Tibial nerve (tissue), 4 donors: ENCODE results near the gene CCRL2. TPM values are rescaled to one million over a fixed set of nuclear protein-coding genes. Genes with fewer than 3 reads are reported as not detected.
"Not testable (repeated sequence)": the region's sequence is repeated elsewhere in the genome, so short reads cannot be mapped to it uniquely, and the experiment has no call there.

Source experiments
- DNase-seq, 2 donors: peaks; one replicate each; pipeline ENCODE4 v3.0.0-alpha.2; 2019; ENCODE audit warnings: low spot score in 2 of 2
- H3K27ac ChIP-seq, 4 donors: fragments of 200-600 bp; sonication (generic) in 3 of 4; one replicate each; pipeline ENCODE4 v1.5.1; 2017 to 2019; ENCODE audit warnings: mild to moderate bottlenecking in 1 of 4
- H3K27me3 ChIP-seq, 2 donors: fragments of 200-600 bp; sonication (generic) in 1 of 2; one replicate each; pipeline versions ENCODE4 v1.5.1 to v1.6.0; 2017 to 2019
- H3K36me3 ChIP-seq, 3 donors: fragments of 200-600 bp; sonication (generic); one replicate each; pipeline ENCODE4 v1.5.1; 2018 to 2019
- H3K4me1 ChIP-seq, 4 donors: fragments of 200-600 bp; sonication (generic) in 3 of 4; one replicate each; pipeline ENCODE4 v1.5.1; 2017 to 2019
- H3K4me3 ChIP-seq, 4 donors: fragments of 200-600 bp; sonication (generic) in 3 of 4; one replicate each; pipeline ENCODE4 v1.5.1; 2017 to 2019; ENCODE audit warnings: mild to moderate bottlenecking in 1 of 4, moderate library complexity in 1 of 4
- H3K9me3 ChIP-seq, 4 donors: fragments of 200-600 bp; sonication (generic) in 3 of 4; one replicate each; pipeline ENCODE4 v1.5.1; 2017 to 2019
- EP300 ChIP-seq, 2 donors: sonication (generic); formaldehyde crosslinking; IDR thresholded peaks; one replicate each; pipeline ENCODE4 v1.6.1; 2017; ENCODE audit warnings: antibody characterized with exemption in 2 of 2, mild to moderate bottlenecking in 1 of 2
- POLR2A ChIP-seq, 2 donors: fragments of 450-650 bp; IDR thresholded peaks; one replicate each; pipeline ENCODE4 v1.6.1; 2017; ENCODE audit warnings: antibody characterized with exemption in 2 of 2, mild to moderate bottlenecking in 2 of 2, moderate library complexity in 2 of 2
- WGBS, 2 donors: methylation state at CpG; one replicate each; pipeline ENCODE4 v1.1.5; 2018; 5-methylcytosine and 5-hydroxymethylcytosine counted together
- total RNA-seq, 4 donors: library from RNA; depleted of rRNA; stranded (reverse); fragments of >200 nt; gene quantifications; one replicate each; pipeline ENCODE4 v1.1.0, GENCODE V29; 2016
- TF ChIP-seq, protein P1 (sequence below), 5 experiments: fragments of 200-600 bp in 3 of 5; fragments of 450-650 bp in 2 of 5; sonication (generic) in 3 of 5; IDR thresholded peaks; one replicate each; pipeline ENCODE4 v1.5.1; 2016 to 2019; ENCODE audit warnings: antibody characterized with exemption in 5 of 5, mild to moderate bottlenecking in 3 of 5, moderate library complexity in 2 of 5

Gene CCRL2
- total RNA-seq, 4 donors from 2014 or later = 1.3 to 2.7 (median 1.9) TPM

DNA sequence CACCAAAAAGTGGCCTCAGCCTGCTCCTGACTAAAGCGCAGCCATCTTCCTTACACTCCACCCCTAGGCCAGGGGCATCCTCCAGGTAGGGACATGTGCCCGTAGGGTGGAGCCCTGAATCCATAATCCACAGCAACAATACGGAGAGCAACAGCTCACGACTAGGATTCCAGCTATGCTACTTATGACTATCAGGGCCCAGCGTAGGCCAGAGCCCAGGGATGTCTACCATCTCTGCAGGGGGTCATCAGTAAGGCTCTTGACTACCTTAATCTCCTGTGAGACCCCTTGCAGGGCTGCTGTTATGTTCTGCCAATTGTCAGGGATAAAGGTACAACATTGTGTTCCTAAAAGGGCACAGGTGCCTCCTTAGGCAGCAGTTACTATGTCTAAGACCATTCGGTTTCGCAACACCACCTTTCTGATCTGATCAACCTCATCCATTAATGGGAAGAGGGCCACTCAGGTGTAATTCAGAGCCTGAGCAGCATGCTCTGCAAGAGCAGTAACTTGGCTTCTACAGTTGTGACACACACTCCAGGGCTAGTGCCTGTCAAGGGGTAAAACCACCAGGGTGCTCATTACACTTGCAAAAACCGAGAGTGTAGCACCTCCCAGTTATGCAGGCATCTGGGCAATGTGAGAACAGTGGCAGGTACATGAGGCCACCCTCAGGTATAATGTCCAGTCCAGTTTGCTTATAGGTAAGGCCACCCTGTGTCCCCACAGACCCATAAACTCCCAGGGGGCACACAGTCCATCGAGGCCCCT is 11.0 kb downstream of the CCRL2 start:
- TF ChIP-seq, protein P1, sequence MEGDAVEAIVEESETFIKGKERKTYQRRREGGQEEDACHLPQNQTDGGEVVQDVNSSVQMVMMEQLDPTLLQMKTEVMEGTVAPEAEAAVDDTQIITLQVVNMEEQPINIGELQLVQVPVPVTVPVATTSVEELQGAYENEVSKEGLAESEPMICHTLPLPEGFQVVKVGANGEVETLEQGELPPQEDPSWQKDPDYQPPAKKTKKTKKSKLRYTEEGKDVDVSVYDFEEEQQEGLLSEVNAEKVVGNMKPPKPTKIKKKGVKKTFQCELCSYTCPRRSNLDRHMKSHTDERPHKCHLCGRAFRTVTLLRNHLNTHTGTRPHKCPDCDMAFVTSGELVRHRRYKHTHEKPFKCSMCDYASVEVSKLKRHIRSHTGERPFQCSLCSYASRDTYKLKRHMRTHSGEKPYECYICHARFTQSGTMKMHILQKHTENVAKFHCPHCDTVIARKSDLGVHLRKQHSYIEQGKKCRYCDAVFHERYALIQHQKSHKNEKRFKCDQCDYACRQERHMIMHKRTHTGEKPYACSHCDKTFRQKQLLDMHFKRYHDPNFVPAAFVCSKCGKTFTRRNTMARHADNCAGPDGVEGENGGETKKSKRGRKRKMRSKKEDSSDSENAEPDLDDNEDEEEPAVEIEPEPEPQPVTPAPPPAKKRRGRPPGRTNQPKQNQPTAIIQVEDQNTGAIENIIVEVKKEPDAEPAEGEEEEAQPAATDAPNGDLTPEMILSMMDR (IDR thresholded peaks at IDR 0.05) = no peak
- Histone ChIP-seq H3K4me3 (no peak overlapping the region), H3K4me1 (peaks cover 0 to 5% (median 0%) of the 10 kb centered on the region in 4 donors), H3K27ac (no peak overlapping the region), H3K9me3 (no peaks in the 10 kb centered on the region), H3K27me3 (no peaks in the 10 kb centered on the region), H3K36me3 (no peaks in the 10 kb centered on the region)
- DNase-seq = no peak
- 78 to 90% methylated on average over 8 to 9 of the region's 9 CpGs for WGBS, 2 donors

DNA sequence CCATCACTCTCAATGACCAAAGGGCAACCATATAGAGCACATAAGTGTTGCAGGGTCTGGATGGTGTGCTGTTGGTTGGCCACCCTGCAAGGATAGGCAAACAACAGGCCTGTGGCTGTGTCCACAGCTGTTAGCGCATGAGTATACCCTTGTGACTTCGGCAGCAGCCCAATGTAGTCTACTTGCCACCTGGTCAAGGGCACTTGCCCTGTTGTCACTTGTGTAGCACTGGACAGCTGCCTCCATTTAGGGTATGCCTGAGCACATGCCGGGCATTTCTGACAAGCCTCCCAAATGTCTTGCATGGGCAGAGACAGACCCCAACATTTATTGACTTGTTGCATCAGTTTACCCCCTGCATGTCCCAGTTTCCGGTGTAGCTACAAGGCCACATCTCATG is 12.8 kb downstream of the CCRL2 start:
- TF ChIP-seq EP300 (IDR thresholded peaks at IDR 0.05) = no peak
- TF ChIP-seq, protein P1 (IDR thresholded peaks at IDR 0.05) = no peak
- DNase-seq = no peak
- no peak overlapping the region for H3K4me3 ChIP-seq
- H3K9me3 ChIP-seq = no peaks in the 10 kb centered on the region
- peaks cover 0 to 5% (median 0%) of the 10 kb centered on the region in 4 donors for H3K4me1 ChIP-seq
- H3K27ac ChIP-seq = no peak overlapping the region
- WGBS, 2 donors = 98 to 100% methylated on average over 4 of the region's 4 CpGs
- no peaks in the 10 kb centered on the region for H3K36me3 ChIP-seq
- H3K27me3 ChIP-seq = no peaks in the 10 kb centered on the region

GRCh38 chr3:46420931-46421330 is 13.9 kb downstream of the CCRL2 start:
- H3K36me3 ChIP-seq = no peaks in the 10 kb centered on the region
- no peaks in the 10 kb centered on the region for H3K9me3 ChIP-seq
- no peak for DNase-seq
- H3K4me3 ChIP-seq = no peak overlapping the region
- no peaks in the 10 kb centered on the region for H3K27me3 ChIP-seq
- no peak overlapping the region for H3K27ac ChIP-seq
- TF ChIP-seq, protein P1 (IDR thresholded peaks at IDR 0.05) = no peak
- no peak for TF ChIP-seq EP300 (IDR thresholded peaks at IDR 0.05)
- TF ChIP-seq POLR2A (IDR thresholded peaks at IDR 0.05) = no peak
- peaks cover 0 to 5% (median 0%) of the 10 kb centered on the region in 4 donors for H3K4me1 ChIP-seq
- 68 to 71% methylated on average over 2 of the region's 2 CpGs for WGBS, 2 donors

DNA sequence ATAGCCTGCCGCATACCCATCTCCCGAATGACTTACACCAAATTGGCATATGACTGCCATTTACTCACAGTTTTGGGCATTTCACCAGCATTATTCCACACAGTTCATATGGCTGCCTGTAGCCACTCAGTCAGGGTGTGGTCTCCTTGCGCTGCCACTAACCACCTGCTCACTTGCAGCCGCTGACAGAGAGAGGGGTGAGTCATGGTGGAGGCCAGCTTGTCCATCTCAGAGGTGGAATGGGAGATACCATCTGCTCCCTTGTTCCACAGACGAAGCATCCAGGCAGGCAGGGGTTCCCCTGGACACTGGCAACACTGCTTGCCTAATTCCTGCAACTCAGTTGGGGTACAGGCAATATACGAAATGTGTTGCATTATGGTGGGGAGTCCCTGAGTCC is 15.6 kb downstream of the CCRL2 start:
- WGBS, 2 donors = 89 to 93% methylated on average over 6 of the region's 6 CpGs
- Histone ChIP-seq H3K36me3 (no peaks in the 10 kb centered on the region), H3K27ac (no peak overlapping the region), H3K4me1 (no peaks in the 10 kb centered on the region), H3K4me3 (no peak overlapping the region), H3K27me3 (no peaks in the 10 kb centered on the region), H3K9me3 (no peaks in the 10 kb centered on the region)
- TF ChIP-seq POLR2A (IDR thresholded peaks at IDR 0.05) = no peak
- DNase-seq = no peak

- TF ChIP-seq POLR2A (IDR thresholded peaks at IDR 0.05) (no peak), EP300 (IDR thresholded peaks at IDR 0.05) (no peak)
- TF ChIP-seq, protein P1 (IDR thresholded peaks at IDR 0.05) = no peak
Observed at GRCh38 chr3:46423588-46423987, 16.5 kb downstream of the CCRL2 start.

GRCh38 chr3:46426476-46426875 is 19.4 kb downstream of the CCRL2 start:
- H3K9me3 ChIP-seq, H3K4me3 ChIP-seq, DNase-seq, H3K36me3 ChIP-seq, H3K27ac ChIP-seq, H3K4me1 ChIP-seq, H3K27me3 ChIP-seq: not testable (repeated sequence)
- WGBS, 2 donors = 60 to 64% methylated on average over 4 of the region's 4 CpGs

More at GRCh38 chr3:46423588-46423987, 16.5 kb downstream of the CCRL2 start:
- Histone ChIP-seq H3K4me1 (no peaks in the 10 kb centered on the region), H3K36me3 (no peaks in the 10 kb centered on the region), H3K27ac (no peak overlapping the region), H3K27me3 (no peaks in the 10 kb centered on the region), H3K9me3 (no peaks in the 10 kb centered on the region), H3K4me3 (no peak overlapping the region)
- WGBS, 2 donors = 77 to 89% methylated on average over 5 of the region's 5 CpGs
- DNase-seq = no peak

DNA sequence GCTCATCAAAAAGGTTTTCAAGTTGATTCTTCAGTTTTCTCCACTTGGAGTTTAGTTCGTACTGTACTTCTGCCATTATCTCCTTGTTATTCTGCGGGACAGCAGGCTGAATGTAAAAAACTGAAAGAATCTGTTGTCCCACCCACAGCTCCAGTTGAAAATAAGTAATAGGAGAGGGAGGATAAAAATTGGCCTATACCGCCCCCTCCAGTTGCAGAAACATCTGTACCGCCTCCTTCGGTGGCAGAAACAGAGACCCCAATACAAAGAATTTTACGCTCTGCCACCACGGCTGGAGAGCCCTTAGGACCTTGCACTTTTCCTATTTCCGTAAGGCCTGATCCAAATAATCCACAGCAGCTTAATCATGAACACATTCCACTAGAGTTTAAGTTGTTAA is 20.3 kb downstream of the CCRL2 start:
- H3K27ac ChIP-seq, H3K4me3 ChIP-seq, DNase-seq, H3K36me3 ChIP-seq, H3K4me1 ChIP-seq, H3K27me3 ChIP-seq: not testable (repeated sequence)
- 46 to 49% methylated on average over 8 of the region's 8 CpGs for WGBS, 2 donors
- peaks cover 0 to 16% (median 0%) of the 10 kb centered on the region in 4 donors for H3K9me3 ChIP-seq
